Osteoblast (primary cell): ENCODE results near the gene INPP5F. TPM values are rescaled to one million over a fixed set of nuclear protein-coding genes. Genes with fewer than 3 reads are reported as not detected.

Experiments
- DNase-seq: peaks from one replicate; pipeline ENCODE4 v3.0.0; 2011; ENCODE audit warnings: low spot score, mixed read lengths; ENCODE audit not compliant: insufficient read length; ENCODE audit errors: missing footprints
- H2AFZ ChIP-seq: 2 replicates; pipeline ENCODE4 v1.6.0; 2011; ENCODE audit warnings: mild to moderate bottlenecking, low read length
- H3K27ac ChIP-seq: 2 replicates; pipeline ENCODE4 v1.5.1; 2011; ENCODE audit warnings: mild to moderate bottlenecking, low read depth, low read length, moderate library complexity
- H3K27me3 ChIP-seq: 2 replicates; pipeline ENCODE4 v1.6.0; 2012; ENCODE audit warnings: mild to moderate bottlenecking, control low read depth, inconsistent platforms, low read length, moderate library complexity; ENCODE audit not compliant: insufficient read depth
- H3K36me3 ChIP-seq: 2 replicates; pipeline ENCODE4 v1.5.1; 2011; ENCODE audit warnings: mild to moderate bottlenecking, low read length, control low read depth, moderate library complexity; ENCODE audit not compliant: insufficient read depth
- H3K4me1 ChIP-seq: 2 replicates; pipeline ENCODE4 v1.5.1; 2011; ENCODE audit warnings: mild to moderate bottlenecking, low read length, control low read depth, moderate library complexity; ENCODE audit not compliant: insufficient read depth
- H3K4me2 ChIP-seq: 2 replicates; pipeline ENCODE4 v1.6.0; 2011; ENCODE audit warnings: mild to moderate bottlenecking, low read length; ENCODE audit not compliant: insufficient read depth
- H3K4me3 ChIP-seq: fragments of 200-600 bp; sonication (generic); 3 replicates; pipeline ENCODE4 v1.5.1; 2012; ENCODE audit warnings: mild to moderate bottlenecking, low read length, inconsistent platforms; ENCODE audit not compliant: insufficient read depth
- H3K79me2 ChIP-seq: 2 replicates; pipeline ENCODE4 v1.6.0; 2012; ENCODE audit warnings: mild to moderate bottlenecking, low read length, control low read depth, inconsistent platforms; ENCODE audit not compliant: insufficient read depth
- H3K9me3 ChIP-seq: 2 replicates; pipeline ENCODE4 v1.5.1; 2011; ENCODE audit warnings: low read depth, low read length, control low read depth
- H4K20me1 ChIP-seq: 2 replicates; pipeline ENCODE4 v1.6.0; 2012; ENCODE audit warnings: mild to moderate bottlenecking, low read length, control low read depth; ENCODE audit not compliant: insufficient read depth
- total RNA-seq: library from RNA; depleted of rRNA; stranded (reverse); fragments of >200 nt; gene quantifications from 2 replicates; pipeline ENCODE4 v1.2.3, GENCODE V29; 2012
- TF ChIP-seq, protein P1 (sequence below): IDR thresholded peaks from 2 replicates; pipeline ENCODE4 v1.5.1; 2011; ENCODE audit warnings: mild to moderate bottlenecking, low read depth, low read length, moderate library complexity; ENCODE audit errors: extremely low read depth

The INPP5F gene
- total RNA-seq, 1 donor, result 10.9 TPM

DNA sequence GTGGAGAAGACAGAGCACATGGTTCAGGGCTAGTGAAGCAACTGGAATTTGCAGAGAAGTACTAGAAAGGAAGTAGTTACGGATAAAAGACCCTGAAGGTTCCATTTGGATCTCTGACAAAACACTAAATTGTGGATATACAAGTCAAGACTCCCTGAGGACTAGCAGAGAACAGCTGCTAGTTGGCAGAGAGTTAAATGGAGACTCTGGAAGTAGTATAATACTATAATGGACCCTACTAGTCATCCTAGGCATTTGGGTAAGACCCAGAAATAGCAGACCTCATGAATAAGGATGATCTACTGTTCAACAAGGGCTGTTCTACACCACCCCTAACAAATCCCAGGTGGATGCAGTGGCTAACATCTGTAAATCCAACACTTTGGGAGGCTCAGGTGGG lies 127.7 kb downstream of the INPP5F start:
- Histone ChIP-seq H2AFZ (no peak overlapping the region), H3K79me2 (peaks cover 6% of the 10 kb centered on the region), H4K20me1 (no peaks in the 10 kb centered on the region), H3K4me2 (no peak overlapping the region), H3K36me3 (peaks cover 49% of the 10 kb centered on the region), H3K27ac (no peak overlapping the region), H3K9me3 (no peaks in the 10 kb centered on the region), H3K4me1 (peaks cover 15% of the 10 kb centered on the region), H3K27me3 (no peaks in the 10 kb centered on the region), H3K4me3 (no peak overlapping the region)
- TF ChIP-seq, protein P1, sequence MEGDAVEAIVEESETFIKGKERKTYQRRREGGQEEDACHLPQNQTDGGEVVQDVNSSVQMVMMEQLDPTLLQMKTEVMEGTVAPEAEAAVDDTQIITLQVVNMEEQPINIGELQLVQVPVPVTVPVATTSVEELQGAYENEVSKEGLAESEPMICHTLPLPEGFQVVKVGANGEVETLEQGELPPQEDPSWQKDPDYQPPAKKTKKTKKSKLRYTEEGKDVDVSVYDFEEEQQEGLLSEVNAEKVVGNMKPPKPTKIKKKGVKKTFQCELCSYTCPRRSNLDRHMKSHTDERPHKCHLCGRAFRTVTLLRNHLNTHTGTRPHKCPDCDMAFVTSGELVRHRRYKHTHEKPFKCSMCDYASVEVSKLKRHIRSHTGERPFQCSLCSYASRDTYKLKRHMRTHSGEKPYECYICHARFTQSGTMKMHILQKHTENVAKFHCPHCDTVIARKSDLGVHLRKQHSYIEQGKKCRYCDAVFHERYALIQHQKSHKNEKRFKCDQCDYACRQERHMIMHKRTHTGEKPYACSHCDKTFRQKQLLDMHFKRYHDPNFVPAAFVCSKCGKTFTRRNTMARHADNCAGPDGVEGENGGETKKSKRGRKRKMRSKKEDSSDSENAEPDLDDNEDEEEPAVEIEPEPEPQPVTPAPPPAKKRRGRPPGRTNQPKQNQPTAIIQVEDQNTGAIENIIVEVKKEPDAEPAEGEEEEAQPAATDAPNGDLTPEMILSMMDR, result no peak
- DNase-seq, result no peak

- Histone ChIP-seq H3K27me3 (no peaks in the 10 kb centered on the region), H3K79me2 (peaks cover 49% of the 10 kb centered on the region), H3K36me3 (peaks cover 23% of the 10 kb centered on the region)
These were observed 132.2 kb downstream of the INPP5F start for GRCh38 chr10:119858063-119858462.

DNA sequence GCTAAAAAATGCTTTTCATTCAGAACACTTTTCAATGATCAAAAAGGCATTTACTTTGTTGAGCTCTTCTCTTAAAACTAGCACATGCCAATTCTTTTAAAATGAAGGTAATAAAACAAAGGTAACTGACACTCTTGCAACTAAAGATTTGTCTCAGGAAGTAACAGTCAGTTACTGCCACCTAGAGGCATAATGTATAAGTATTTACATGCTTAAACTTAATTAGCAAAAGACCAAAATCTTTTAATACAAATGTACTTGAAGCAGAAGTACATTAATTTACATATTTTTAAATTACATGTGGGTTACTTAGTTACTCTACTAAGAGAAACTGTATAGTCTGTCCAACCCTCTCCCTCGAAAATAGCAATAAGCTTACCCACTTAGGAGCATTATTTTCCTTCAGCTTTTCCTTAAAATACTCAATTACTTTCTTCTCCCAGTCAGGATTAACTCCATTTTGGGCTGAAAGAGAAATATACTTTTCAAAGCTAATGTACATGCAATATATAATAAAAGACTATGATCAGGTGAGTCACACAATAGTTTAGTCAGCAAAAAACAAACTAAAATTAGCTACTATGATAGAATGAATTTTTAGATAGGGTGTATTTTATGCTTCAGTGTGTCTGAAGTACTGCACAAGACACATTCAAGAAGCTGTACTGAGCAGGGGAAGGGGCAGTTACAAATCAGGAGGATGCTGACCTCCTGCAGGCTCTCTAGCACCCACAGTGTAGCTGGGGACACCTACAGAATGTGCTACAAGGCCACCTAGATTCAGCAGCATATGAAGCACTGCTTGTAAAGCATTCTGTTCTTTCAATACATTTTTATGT lies 133.8 kb downstream of the INPP5F start:
- no peak overlapping the region for H3K4me2 ChIP-seq
- H4K20me1 ChIP-seq, result peaks cover 21% of the 10 kb centered on the region
- no peak overlapping the region for H3K4me3 ChIP-seq
- no peak for DNase-seq
- no peaks in the 10 kb centered on the region for H3K27me3 ChIP-seq
- TF ChIP-seq, protein P1, result peak; percentile 58
- peaks cover 13% of the 10 kb centered on the region for H3K36me3 ChIP-seq
- no peaks in the 10 kb centered on the region for H3K4me1 ChIP-seq
- no peaks in the 10 kb centered on the region for H3K9me3 ChIP-seq
- peaks cover 61% of the 10 kb centered on the region for H3K79me2 ChIP-seq
- no peak overlapping the region for H2AFZ ChIP-seq
- H3K27ac ChIP-seq, result no peak overlapping the region

More at GRCh38 chr10:119858063-119858462, 132.2 kb downstream of the INPP5F start:
- TF ChIP-seq, protein P1, result no peak
- H3K9me3 ChIP-seq, result no peaks in the 10 kb centered on the region
- H3K4me2 ChIP-seq, result no peak overlapping the region
- no peaks in the 10 kb centered on the region for H3K4me1 ChIP-seq
- H3K4me3 ChIP-seq, result no peak overlapping the region
- no peak overlapping the region for H2AFZ ChIP-seq
- H4K20me1 ChIP-seq, result peaks cover 21% of the 10 kb centered on the region
- DNase-seq, result no peak
- H3K27ac ChIP-seq, result no peak overlapping the region

GRCh38 chr10:119860866-119861607 lies 135.2 kb downstream of the INPP5F start:
- DNase-seq, result no peak
- TF ChIP-seq, protein P1, result no peak
- Histone ChIP-seq H3K4me1 (no peaks in the 10 kb centered on the region), H3K79me2 (peaks cover 75% of the 10 kb centered on the region), H3K4me3 (no peak overlapping the region), H4K20me1 (peaks cover 24% of the 10 kb centered on the region), H3K27me3 (no peaks in the 10 kb centered on the region), H3K36me3 (peaks cover 8% of the 10 kb centered on the region), H3K4me2 (no peak overlapping the region), H2AFZ (no peak overlapping the region), H3K27ac (no peak overlapping the region), H3K9me3 (no peaks in the 10 kb centered on the region)
